Activated CD4-positive, alpha-beta T cell treated with anti-CD3 and anti-CD28 coated beads for 36 hours (primary cell): ENCODE results near the gene MGRN1. TPM values are rescaled to one million over a fixed set of nuclear protein-coding genes. Genes with fewer than 3 reads are reported as not detected.
A peak's percentile ranks its signal among the peaks of the same experiment; 100 is the strongest.

ENCODE experiments used
- ATAC-seq: fragments of 200-7000 bp; cut with Tn5 transposase; one replicate; pipeline ENCODE4 v1.10.0; 2021; ENCODE audit warnings: mild to moderate bottlenecking, moderate library complexity
- CTCF ChIA-PET: fragments of 350-600 bp; sonication (Branson Sonifier 250); formaldehyde crosslinking; loops from one replicate; lab custom pipeline; 2021; ENCODE audit warnings: antibody characterized with exemption; lab: Charles Lee
- POLR2A ChIA-PET: fragments of 350-600 bp; sonication (Branson Sonifier 250); formaldehyde crosslinking; loops from one replicate; lab custom pipeline; 2021; ENCODE audit warnings: antibody characterized with exemption, inconsistent platforms; lab: Charles Lee
- DNase-seq: peaks from one replicate; pipeline ENCODE4 v3.0.0-alpha.2; 2020
- H3K27ac Mint-ChIP-seq: one replicate; pipeline ENCODE4 v1.8.0; 2021; ENCODE audit warnings: mixed read lengths
- H3K27me3 Mint-ChIP-seq: one replicate; pipeline ENCODE4 v1.8.0; 2021; ENCODE audit warnings: mixed read lengths
- H3K36me3 Mint-ChIP-seq: one replicate; pipeline ENCODE4 v1.8.0; 2021; ENCODE audit warnings: low read depth, mixed read lengths
- H3K4me1 Mint-ChIP-seq: one replicate; pipeline ENCODE4 v1.8.0; 2021; ENCODE audit warnings: mixed read lengths
- H3K4me3 Mint-ChIP-seq: one replicate; pipeline ENCODE4 v1.8.0; 2021; ENCODE audit warnings: mild to moderate bottlenecking, moderate library complexity, mixed read lengths
- H3K9me3 Mint-ChIP-seq: one replicate; pipeline ENCODE4 v1.8.0; 2021; ENCODE audit warnings: low read depth, mixed read lengths
- intact Hi-C, 2 experiments: fragments of 100-400 bp; cut with DNase I in 1 of 2; cut with micrococcal nuclease in 1 of 2; formaldehyde crosslinking; loops; one replicate each; pipeline versions ENCODE4 v1.14.2 to v1.15.1; 2022 to 2024; cut with DNase I, micrococcal nuclease
- total RNA-seq, 2 experiments: library from RNA; stranded (reverse); gene quantifications; one replicate each; pipeline ENCODE4 v1.2.3, GENCODE V29; 2021

Gene MGRN1
- total RNA-seq, 2 experiments from 2014 or later, result 65.0 to 75.4 TPM

- ATAC-seq (no peak), DNase-seq (no peak)
- no peaks in the 10 kb centered on the region for H3K27me3 Mint-ChIP-seq
- no peak overlapping the region for H3K4me3 Mint-ChIP-seq
- no peaks in the 10 kb centered on the region for H3K9me3 Mint-ChIP-seq
- peaks cover 27% of the 10 kb centered on the region for H3K36me3 Mint-ChIP-seq
- ChIA-PET POLR2A (no interaction called here), CTCF (no interaction called here)
- peaks cover 41% of the 10 kb centered on the region for H3K4me1 Mint-ChIP-seq
- intact Hi-C loops, result no loop called here
- H3K27ac Mint-ChIP-seq, result no peak overlapping the region
Observed at GRCh38 chr16:4666537-4667202, 42.0 kb downstream of the MGRN1 start.

GRCh38 chr16:4667203-4667963, 42.8 kb downstream of the MGRN1 start:
- peaks cover 29% of the 10 kb centered on the region for H3K36me3 Mint-ChIP-seq
- CTCF ChIA-PET, result no interaction called here

GRCh38 chr16:4668313-4668960, 43.8 kb downstream of the MGRN1 start:
- no peaks in the 10 kb centered on the region for H3K27me3 Mint-ChIP-seq
- ChIA-PET POLR2A (no interaction called here), CTCF (no interaction called here)
- ATAC-seq (no peak), DNase-seq (no peak)
- no peak overlapping the region for H3K4me3 Mint-ChIP-seq
- H3K27ac Mint-ChIP-seq, result no peak overlapping the region
- peaks cover 25% of the 10 kb centered on the region for H3K4me1 Mint-ChIP-seq
- intact Hi-C loops, result no loop called here
- no peaks in the 10 kb centered on the region for H3K9me3 Mint-ChIP-seq
- H3K36me3 Mint-ChIP-seq, result peaks cover 27% of the 10 kb centered on the region

More at GRCh38 chr16:4667203-4667963, 42.8 kb downstream of the MGRN1 start:
- intact Hi-C loops, result no loop called here
- Mint-ChIP-seq H3K27me3 (no peaks in the 10 kb centered on the region), H3K4me3 (no peak overlapping the region), H3K27ac (no peak overlapping the region), H3K9me3 (no peaks in the 10 kb centered on the region), H3K4me1 (peaks cover 34% of the 10 kb centered on the region)
- no peak for ATAC-seq
- no peak for DNase-seq
- POLR2A ChIA-PET, result no interaction called here

GRCh38 chr16:4673387-4674046, 48.9 kb downstream of the MGRN1 start:
- intact Hi-C loops, result no loop called here
- no peaks in the 10 kb centered on the region for H3K9me3 Mint-ChIP-seq
- ChIA-PET CTCF (interaction anchor here (0.7 kb wide), 1 partner anchor 11 kb away, joined by 3 read pairs; no protein-coding TSS in a partner anchor), POLR2A (no interaction called here)
- no peak for DNase-seq
- H3K27ac Mint-ChIP-seq, result no peak overlapping the region
- H3K4me3 Mint-ChIP-seq, result no peak overlapping the region
- no peaks in the 10 kb centered on the region for H3K27me3 Mint-ChIP-seq
- H3K4me1 Mint-ChIP-seq, result peaks cover 23% of the 10 kb centered on the region
- H3K36me3 Mint-ChIP-seq, result peaks cover 13% of the 10 kb centered on the region
- no peak for ATAC-seq

GRCh38 chr16:4674926-4675530, 50.4 kb downstream of the MGRN1 start:
- H3K4me3 Mint-ChIP-seq, result no peak overlapping the region
- DNase-seq (no peak), ATAC-seq (no peak)
- no peaks in the 10 kb centered on the region for H3K9me3 Mint-ChIP-seq
- ChIA-PET POLR2A (no interaction called here), CTCF (no interaction called here)
- H3K36me3 Mint-ChIP-seq, result peaks cover 15% of the 10 kb centered on the region
- peak overlapping the region; percentile 99 for H3K27ac Mint-ChIP-seq
- H3K4me1 Mint-ChIP-seq, result peaks cover 23% of the 10 kb centered on the region
- intact Hi-C loops, result loop anchor here in 1 of 2 experiments (5.0 kb wide), 1 partner anchor 48 kb away; no protein-coding TSS in a partner anchor
- H3K27me3 Mint-ChIP-seq, result no peaks in the 10 kb centered on the region

GRCh38 chr16:4675864-4676786, 51.5 kb downstream of the MGRN1 start:
- DNase-seq, result peak; percentile 88
- ChIA-PET POLR2A (interaction anchor here (0.6 kb wide), 1 partner anchor 31 kb away, joined by 6 read pairs; no protein-coding TSS in a partner anchor), CTCF (interaction anchor here (1.5 kb wide), 1 partner anchor 17 kb away, joined by 6 read pairs; the partner anchor contains the start of gene NUDT16L1)
- peaks cover 15% of the 10 kb centered on the region for H3K36me3 Mint-ChIP-seq
- no peaks in the 10 kb centered on the region for H3K9me3 Mint-ChIP-seq
- no peaks in the 10 kb centered on the region for H3K27me3 Mint-ChIP-seq
- peak; percentile 90 for ATAC-seq
- H3K4me3 Mint-ChIP-seq, result peak overlapping the region; percentile 69
- intact Hi-C loops, result loop anchor here (1.0 to 5.0 kb wide), 4 partner anchors 17 to 60 kb away; partner anchors contain the start of genes MGRN1 (in 1 of the 2) and NUDT16L1 (in 1 of the 2)
- peaks cover 23% of the 10 kb centered on the region for H3K4me1 Mint-ChIP-seq
- peak overlapping the region; percentile 99 for H3K27ac Mint-ChIP-seq

GRCh38 chr16:4676831-4677230, 52.2 kb downstream of the MGRN1 start:
- Mint-ChIP-seq H3K4me3 (peak overlapping the region; percentile 69), H3K27ac (peak overlapping the region; percentile 99), H3K36me3 (peaks cover 17% of the 10 kb centered on the region), H3K4me1 (peaks cover 25% of the 10 kb centered on the region), H3K27me3 (no peaks in the 10 kb centered on the region), H3K9me3 (no peaks in the 10 kb centered on the region)
- intact Hi-C loops, result loop anchor here (1.0 to 5.0 kb wide), 4 partner anchors 16 to 61 kb away; partner anchors contain the start of genes MGRN1 (in 1 of the 2) and NUDT16L1 (in 1 of the 2)
- POLR2A ChIA-PET, result interaction anchor here (0.6 kb wide), 1 partner anchor 30 kb away, joined by 6 read pairs; no protein-coding TSS in a partner anchor
- CTCF ChIA-PET, result interaction anchor here (1.5 kb wide), 1 partner anchor 16 kb away, joined by 6 read pairs; the partner anchor contains the start of gene NUDT16L1
- ATAC-seq (peak; percentile 23), DNase-seq (peak; percentile 38)

- DNase-seq (no peak), ATAC-seq (no peak)
- Mint-ChIP-seq H3K4me3 (no peak overlapping the region), H3K4me1 (peaks cover 25% of the 10 kb centered on the region), H3K27ac (peak overlapping the region; percentile 99), H3K36me3 (peaks cover 15% of the 10 kb centered on the region), H3K27me3 (no peaks in the 10 kb centered on the region), H3K9me3 (no peaks in the 10 kb centered on the region)
- ChIA-PET CTCF (no interaction called here), POLR2A (no interaction called here)
- intact Hi-C loops, result loop anchor here (2.0 to 5.0 kb wide), 2 partner anchors 50 to 53 kb away; partner anchors contain the start of gene MGRN1 (in 1 of the 2)
Observed at GRCh38 chr16:4677390-4677789, 52.8 kb downstream of the MGRN1 start.

- ATAC-seq, result no peak
- peak overlapping the region; percentile 26 for H3K27ac Mint-ChIP-seq
- CTCF ChIA-PET, result no interaction called here
- intact Hi-C loops, result loop anchor here (2.0 to 5.0 kb wide), 2 partner anchors 51 to 53 kb away; partner anchors contain the start of gene MGRN1 (in 1 of the 2)
- POLR2A ChIA-PET, result interaction anchor here (0.7 kb wide), 1 partner anchor 32 kb away, joined by 6 read pairs; no protein-coding TSS in a partner anchor
- no peak for DNase-seq
- peaks cover 15% of the 10 kb centered on the region for H3K36me3 Mint-ChIP-seq
- no peaks in the 10 kb centered on the region for H3K27me3 Mint-ChIP-seq
- no peak overlapping the region for H3K4me3 Mint-ChIP-seq
- no peaks in the 10 kb centered on the region for H3K9me3 Mint-ChIP-seq
- peaks cover 27% of the 10 kb centered on the region for H3K4me1 Mint-ChIP-seq
Observed at GRCh38 chr16:4677994-4678393, 53.4 kb downstream of the MGRN1 start.
